Measurements from ENCODE around the gene ZCCHC14.
"Not testable (repeated sequence)": the region's sequence is repeated elsewhere in the genome, so short reads cannot be mapped to it uniquely, and the experiment has no call there.

ZCCHC14 gene

DNA sequence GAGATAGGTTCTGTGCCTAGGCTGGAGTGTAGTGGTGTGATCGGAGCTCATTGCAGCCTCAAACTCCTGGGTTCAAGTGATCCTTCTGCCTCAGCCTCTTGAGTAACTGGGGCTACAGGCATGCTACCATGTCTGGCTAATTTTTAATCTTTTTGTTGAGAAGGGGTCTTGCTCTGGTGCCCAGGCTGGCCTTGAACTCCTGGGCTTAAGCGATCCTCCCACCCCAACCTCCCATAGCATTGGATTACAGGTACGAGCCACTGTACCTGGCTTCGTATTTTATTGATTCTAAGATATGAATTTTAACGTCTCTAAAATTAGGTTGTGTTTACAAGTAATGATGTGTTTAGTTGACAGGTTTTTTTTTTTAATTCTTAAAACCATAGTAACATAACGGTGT lies 30.8 kb upstream of the ZCCHC14 start:
- not testable (repeated sequence) for DNase-seq

DNA sequence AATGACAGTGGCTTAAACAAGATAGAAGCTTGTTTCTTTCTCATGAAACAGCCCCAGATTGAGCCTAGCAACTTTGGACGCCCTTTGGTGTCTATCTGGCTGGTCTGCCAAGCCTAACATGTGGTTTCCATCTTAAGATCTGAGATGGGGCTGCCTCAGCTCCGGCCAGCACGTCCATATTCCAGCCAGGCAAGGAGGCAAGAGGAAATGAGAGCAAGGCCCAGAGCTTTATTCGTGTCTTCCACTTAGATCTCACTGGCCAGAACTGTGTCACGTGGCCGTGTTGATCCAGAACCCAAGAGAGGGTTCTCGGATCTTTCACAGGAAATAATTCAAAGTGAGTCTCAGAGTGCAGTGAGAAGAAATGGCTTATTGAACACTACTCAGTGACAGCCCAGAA lies 28.9 kb upstream of the ZCCHC14 start:
- not testable (repeated sequence) for DNase-seq

DNA sequence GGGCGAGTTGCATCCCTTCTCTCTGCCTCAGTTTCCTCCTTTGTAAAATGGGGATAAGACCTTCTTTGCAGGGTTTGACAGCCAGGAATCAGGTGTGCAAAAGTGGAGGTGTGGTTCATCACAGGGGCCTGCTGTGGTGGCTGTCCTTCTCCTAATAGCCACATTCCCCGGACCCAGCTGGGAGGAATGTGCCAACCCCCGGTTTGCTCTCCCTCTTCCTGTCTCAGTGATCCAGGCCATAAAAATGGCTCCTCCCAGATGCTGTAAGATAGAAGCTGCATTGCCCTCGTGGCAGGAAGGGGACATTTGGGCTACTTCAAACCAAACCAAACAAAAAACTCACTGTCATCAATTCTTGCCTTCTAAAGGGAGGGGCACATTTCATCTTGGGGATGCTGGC lies 26.3 kb upstream of the ZCCHC14 start:
- not testable (repeated sequence) for DNase-seq

DNA sequence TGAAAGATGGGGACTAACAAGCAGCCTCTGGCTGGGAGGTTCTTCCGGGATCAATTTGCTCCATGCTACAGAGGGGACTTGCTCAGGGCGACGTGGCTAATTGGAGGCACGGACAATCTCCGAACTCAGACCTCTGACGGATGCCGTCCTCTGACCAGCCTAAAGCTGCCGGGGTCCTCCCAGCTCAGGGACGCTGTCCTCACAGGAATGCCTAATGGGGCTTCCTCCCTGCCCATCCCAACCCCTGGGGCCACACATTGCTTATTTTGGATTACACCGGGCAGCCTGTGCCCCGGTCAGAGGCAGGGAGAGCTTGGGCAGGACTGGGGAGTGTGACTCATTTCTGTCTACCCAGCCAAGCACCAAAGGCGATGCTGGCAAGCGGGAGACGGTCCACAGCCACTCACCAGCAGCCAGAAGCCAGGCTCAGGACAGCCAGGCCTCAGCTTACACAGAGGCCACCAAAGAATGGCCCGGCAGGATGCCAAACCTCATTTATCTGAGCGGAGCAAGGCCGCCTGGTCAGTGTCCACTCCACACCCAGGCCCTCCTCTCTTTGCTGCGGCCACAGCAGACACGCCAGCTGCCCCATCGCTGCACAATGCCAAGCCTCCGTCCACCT lies 25.7 kb upstream of the ZCCHC14 start:
- not testable (repeated sequence) for DNase-seq

DNA sequence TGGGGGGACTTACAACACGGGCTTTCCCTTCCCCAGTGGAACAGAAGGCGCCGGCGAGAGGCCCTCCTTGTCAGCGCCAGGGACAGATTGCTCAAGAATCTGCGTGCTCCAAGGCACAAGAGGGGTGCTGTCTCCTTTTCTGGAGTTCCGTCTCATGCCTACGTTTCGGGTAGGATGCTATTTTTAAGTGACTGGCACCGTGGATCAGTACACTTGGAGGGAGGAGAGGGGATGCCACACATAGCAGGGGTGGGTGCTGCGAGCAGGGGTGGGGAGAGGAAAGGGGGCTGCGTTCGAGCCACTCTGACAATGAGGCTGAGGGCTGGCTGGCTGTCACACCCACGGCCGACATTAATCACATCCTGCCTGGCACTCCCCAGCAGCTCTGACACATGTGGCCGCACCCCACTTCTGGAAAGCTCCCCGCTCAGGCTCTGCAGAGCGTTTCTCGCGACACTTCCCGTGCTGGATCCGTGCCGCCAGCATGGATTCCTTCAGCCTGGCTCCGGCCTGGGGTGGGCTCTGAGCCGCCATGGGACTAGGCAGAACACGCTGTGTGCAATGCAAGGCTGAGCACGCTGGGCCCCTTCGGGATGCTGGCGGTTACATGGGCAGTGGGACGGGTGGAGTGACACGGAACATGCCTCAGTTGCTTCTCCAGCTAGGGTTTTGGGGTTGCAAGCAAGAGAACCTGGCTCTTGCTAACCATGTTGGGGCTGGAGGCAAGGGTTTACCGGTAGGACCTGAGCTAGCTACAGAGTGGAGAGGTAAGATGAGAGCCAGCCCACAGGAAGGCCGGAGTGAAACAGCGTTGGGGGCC lies 25.0 kb upstream of the ZCCHC14 start:
- DNase-seq: peak; percentile 15

DNA sequence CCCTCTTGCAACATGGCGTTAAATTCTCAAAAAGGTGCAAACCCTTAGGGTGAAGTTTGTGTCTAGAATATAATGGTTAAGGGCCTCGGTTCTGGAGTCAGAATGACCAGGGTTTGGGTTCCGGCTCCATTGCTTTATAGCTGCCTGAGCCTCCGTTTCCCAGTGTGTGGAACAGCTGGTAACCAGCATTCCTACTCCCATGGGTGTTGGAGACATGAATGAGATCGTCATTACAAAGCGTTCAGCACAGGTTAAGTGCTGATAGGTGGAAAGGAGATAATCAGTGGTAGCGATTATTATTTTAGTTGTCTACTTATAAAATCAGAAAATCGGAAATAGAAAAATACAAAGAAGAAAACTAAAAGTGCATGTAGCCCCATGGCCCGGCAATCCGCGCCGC lies 23.5 kb upstream of the ZCCHC14 start:
- no peak for DNase-seq

DNA sequence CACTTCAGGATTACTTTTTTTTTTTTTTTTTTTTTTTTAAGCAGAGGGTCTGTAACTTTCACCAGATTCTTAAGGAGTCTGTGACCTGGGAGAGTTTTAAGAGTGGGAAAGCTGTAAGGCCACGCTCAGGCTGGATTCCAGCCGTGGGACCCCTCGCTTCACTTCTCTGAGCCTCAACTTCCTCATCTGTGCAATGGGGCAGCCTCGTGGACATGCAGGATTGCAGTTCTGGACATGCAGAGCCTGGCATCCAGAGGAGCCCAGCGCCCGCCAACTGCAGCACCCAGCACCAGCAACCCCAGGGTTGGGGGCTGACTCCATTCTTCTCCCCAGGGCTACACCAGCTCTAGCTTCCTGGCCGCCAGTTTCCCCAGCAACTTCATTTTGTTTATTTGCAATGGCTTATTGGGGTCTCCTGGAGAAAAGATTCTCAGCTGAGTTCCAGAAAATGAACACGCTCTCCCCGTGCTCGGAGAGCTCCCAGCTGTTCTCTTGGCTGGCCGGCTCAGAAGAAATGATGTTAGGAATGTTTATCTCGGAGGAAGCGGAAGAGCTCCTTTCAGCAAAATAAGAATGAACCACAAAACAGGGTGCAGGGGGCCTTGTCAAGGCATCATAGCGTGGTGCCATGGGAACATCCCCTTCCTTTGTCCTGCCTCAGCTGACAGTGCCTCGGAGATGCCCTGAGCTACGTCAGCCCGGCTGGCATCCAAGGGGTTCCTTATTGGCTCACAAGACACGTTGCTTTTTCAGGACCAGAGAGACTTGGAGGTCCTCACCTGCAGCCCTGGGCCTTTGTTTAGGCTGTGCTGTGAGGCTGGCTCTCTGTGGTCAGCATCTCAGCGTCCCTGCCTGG lies 22.9 kb upstream of the ZCCHC14 start:
- no peak for DNase-seq

DNA sequence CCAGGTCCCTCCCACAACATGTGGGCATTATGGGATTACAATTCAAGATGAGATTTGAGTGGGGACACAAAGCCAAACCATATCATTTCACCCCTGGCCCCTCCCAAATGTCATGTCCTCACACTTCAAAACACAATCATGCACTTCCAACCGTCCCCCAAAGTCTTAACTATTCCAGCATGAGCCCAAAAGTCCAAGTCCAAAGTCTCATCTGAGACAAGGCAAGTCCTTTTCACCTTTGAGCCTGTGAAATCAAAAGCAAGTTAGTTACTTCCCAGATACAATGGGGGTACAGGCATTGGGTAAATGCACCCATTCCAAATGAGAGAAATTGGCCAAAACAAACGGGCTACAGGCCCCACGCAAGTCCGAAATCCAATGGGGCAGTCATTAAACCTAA lies 17.0 kb upstream of the ZCCHC14 start:
- DNase-seq: not testable (repeated sequence)

DNA sequence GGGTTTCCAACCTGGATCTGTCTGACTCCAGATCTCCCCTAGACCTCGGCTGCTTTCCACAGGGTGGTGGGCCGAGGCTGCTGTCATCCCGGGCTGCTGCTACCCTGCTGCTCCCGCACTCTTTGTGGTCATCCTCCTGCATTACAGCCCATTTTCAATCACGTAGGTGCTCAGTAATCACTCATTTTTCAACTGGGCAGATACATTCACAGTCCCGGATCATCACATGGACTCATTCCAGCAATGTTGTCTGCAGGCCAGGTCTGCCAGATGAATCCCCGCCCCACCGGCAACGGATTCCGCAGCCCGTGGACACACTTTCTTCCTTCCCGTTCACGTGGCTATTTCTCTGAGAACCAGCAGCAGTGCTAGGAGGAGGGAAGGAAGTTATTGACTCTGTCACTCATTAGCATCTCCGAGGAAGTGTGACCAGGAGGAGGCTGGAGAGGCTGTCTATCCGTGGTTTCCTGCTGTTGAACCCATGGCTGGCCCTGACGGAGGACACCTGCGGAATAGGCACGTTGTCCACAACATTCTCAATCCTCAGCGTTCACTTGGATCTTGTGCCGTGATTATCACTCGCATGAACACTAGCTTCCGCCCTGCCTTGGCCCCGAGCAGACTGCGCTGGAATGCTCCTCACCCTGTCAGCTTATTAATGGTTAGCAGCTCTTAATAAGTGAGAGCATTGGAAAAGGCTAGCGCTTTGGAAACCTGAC lies 14.7 kb upstream of the ZCCHC14 start:
- DNase-seq: no peak

DNA sequence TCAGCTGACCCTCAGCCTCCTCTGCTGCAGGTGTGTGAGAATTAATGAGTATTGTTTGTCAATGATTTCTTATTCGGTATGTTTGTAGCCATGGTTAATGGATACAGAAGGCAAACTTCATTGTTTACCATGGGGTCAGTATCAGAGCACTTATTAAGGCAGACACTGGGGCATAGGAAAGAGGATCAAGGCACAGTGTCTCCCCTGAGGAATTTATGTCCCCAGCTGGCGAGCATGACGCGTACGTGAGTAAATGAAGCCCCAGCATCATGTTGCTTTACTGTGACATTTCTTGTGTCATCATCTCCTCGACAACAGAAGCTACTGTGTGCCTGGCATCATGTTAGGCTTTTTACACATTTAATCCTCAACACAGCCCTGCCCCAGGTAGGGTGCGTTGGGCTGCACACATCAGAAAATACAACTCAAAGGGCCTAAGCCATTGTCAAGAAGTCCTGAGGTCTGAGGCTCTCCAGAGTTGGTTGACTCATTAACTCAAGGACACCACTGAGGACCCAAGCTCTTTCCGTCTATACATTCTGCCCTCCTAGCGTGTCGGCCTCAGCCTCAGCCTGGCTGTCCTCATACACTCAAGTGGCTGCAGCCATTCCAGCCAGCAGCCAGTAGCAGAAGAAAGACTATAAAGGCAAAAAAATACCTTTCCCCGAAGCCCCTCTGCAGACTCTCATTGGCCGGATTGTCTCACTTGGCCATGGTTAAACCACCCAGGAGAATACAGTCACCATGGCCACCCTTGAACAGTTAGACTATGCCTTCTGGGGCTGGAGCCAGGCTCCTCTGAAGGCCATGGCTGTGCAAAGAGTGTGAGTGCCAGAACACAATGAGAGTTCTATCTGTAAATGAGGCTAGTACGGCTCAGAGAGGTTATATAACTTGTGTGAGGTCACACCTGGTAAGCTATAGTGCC lies 13.9 kb upstream of the ZCCHC14 start:
- DNase-seq: no peak

DNA sequence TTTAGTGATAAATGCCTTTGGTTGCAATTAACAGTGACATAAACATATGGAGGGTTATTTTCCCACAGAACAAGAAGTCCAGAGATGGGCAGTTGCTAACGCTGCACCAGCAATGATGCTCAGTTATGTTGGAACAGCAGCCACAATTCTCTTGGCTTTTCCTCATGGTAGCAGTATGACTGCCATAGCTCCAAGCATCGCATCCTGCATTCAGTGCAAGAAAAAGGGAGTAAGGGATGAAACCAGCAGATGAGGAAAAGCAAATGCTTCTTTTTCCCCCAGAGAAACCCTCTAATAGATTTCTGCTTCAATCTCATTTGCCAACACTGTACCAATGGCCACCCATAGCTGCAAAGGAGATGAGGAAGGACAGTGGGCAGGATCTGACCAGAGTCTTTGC lies 13.0 kb upstream of the ZCCHC14 start:
- no peak for DNase-seq

DNA sequence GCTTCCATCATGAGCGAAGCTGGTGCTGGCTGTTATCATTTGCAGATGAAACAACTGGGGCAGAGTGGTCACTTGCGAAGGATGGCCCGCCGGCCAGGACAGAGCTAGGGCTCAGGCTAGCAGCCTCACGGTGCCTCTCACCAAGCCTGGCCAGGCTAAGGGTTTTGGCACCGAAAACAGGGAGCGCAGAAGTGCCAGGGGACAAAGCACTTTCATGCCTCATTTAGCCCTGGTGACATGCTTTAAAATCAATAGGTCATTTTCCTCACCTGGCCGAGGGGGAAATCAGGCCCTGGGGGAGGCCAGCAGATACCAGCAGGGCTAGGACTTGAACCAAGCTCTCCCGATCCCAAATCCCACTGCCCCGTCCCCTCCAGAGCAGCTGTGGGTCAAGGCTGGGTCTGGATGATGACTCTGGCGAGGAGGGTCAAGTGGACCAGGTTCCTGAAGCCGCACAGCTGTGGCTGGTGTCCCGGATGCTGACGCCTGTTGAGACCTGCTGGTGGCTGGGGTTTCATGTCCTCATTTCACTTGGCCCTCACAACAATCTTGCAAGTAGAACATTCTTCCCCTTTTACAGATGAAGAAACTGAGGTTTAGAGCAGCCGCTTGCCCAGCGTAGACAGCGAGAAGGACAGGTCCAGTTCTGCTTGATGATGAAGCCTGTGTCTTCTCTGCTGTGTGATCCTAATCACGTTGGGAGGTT lies 10.6 kb upstream of the ZCCHC14 start:
- not testable (repeated sequence) for DNase-seq

DNA sequence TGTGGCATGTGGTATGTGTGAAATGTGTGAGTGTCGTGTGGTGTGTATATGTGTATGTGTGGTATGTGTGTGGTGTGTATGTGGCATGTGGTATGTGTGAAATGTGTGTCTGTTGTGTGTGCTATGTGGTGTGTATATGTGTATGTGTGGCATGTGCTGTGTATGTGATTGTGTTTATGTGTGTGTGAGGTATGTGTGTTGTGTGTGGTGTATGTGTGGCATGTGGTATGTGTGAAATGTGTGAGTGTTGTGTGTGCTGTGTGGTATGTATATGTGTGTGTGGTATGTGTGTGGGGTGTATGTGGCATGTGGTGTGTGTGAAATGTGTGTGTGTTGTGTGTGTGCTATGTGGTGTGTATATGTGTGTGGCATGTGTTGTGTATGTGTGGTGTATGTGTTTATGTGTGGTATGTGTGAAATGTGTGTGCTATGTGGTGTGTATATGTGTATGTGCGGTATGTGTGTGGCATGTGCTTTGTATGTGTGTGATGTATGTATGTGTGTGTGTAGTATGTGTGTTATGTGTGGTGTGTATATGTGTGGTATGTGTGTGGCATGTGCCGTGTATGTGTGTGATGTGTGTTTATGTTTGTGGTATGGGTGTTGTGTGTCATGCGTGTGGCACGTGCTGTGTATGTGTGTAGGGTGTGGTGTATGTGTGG lies 9.6 kb upstream of the ZCCHC14 start:
- DNase-seq: no peak

DNA sequence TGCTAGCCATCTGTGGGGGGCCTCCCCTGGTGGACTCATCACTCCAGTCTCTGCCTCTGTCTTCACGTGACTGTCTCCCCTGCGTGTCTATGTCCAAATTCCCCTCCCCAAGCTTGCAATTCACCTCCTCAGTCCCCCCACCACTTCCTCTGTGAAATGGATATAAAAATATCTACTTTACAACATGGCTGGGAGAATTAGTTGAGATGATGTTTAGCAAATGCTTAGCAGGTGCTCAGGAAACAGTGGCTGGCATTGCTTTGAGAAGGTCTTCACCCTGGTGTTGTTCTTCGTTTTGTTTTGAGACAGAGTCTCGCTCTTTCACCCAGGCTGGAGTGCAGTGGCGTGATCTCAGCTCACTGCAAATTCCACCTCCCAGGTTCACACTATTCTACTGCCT lies 8.3 kb upstream of the ZCCHC14 start:
- DNase-seq: no peak

DNA sequence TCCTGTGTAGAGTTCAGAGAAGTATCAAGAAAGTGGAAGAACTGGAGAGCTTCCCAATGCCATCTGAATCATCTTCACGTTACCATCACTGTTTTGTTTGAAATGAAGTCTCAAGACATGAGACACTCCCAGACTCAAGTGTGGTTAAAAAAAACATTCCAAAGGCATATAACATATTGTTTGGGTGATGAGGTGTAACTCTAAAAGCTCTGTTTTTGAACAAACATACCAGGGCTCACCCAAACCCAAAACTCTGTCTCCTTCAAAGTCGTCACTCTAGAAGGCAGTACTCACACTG lies 6.3 kb upstream of the ZCCHC14 start:
- no peak for DNase-seq

DNA sequence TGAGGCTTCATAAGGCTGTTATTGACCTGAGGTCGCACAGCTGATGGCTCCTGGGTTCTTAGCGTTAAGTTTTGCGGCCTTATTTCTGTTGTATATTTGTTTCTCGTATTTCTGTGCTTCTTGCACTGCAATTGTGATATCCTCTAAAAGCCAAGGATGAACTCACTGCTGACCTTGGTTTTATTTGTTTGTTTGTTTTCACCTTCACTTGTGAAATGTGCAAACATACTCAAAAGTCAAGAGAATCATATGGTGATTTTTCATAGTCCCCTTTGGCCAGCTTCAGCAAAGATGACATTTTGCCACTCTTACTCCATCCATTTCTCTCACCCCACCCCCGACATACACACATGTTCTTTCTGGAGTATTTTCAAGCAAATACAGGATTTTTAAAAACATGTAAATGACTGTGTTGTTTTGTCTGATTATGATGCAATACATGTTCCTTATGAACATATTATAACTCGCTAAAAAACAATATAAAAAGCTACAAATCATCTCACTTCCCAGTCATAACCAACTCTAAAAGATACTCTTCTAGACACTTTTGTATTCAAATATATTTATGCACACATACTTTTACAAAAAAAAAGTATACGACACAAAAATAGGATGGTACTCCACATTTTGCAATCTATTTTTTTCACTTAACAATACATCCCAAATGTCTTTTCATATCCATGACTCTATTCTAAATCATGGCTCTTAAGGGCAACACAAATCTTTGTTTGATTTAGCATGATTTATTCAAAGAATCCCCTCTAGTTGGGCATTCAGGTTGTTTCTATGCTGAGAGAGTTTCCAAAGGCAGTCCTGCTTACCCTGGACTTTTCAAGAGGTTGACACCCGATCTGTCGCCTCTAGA lies 5.7 kb upstream of the ZCCHC14 start:
- no peak for DNase-seq

DNA sequence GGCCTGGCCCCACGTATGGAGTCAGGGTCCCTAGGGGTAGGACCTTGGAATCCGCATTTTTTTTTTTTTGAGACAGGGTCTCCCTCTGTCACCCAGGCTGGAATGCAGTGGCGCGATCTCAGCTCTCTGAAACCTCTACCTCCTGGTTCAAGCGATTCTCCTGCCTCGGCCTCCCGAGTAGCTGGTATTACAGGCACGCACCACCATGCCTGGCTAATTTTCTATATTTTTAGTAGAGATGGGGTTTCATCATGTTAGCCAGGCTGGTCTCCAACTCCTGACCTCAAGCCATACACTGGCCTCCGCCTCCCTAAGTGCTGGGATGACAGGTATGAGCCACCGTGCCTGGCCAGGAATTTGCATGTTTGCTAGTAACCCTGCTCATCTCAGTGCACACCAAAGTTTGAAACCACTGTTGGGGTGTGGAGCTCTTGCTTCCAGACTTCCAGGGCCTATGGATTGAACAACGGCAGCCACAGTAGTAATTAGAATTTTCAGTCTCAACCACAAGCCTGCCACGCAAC lies 5.0 kb upstream of the ZCCHC14 start:
- DNase-seq: not testable (repeated sequence)

DNA sequence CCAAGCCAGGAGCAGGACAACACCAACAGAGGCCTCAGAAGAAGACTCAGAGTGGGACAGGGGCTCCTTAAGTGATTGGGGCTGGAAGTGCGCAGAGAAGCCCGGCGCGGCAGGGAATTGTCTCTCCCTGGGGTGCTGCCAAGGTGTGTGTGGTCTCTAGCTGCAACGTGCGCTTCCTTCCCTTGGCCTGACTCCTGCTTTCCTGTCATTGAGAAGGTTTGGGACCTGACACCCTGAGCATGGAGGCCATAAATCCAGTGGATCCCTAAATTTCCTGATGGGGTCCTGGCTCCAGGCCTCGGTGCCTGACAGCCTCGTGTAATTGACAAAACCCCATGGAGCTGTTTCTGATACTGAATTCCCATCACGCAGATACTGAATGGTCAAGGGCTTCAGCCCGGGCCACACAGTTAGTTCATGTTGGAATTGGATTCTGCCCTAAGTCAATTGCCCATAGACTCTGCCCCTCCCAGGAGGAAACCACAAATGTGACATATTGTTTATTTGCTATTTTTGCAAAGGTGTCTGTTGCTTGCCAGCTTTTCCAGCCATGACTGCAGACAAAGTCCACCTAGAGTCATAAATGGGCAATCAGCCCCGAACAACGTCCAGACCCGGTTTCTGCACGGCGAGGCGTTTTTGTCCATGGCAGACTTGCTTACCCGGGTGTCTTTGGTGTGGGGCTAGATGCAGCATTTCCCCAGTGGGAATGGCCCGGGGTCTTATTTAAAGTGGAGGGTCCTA lies 4.4 kb upstream of the ZCCHC14 start:
- DNase-seq: not testable (repeated sequence)

DNA sequence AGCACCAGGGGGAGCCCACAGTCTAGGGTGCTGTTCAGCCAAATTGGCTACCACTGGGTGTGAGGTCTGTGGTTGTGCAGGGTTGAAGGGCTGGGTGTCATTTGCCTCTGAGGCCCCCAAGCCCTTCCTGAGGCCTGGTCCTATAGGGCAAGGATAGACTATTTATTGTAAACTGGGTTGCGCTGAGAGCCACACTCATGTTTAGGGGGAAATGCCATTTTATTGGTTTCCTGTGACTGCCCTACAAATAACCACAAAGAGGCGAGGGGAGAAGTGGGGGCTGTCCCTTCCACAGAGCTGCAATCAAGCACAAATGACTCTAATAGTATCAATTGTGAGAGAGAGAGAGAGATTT lies 3.6 kb upstream of the ZCCHC14 start:
- peak; percentile 29 for DNase-seq
